ENCODE data around the gene ROR2. TPM values are rescaled to one million over a fixed set of nuclear protein-coding genes. Genes with fewer than 3 reads are reported as not detected.

ROR2 gene
- total and polyA plus RNA-seq, 2 of the 13 experiments (the other 11 are each of a cell fraction or from before 2014, with no cell fraction given): not detected

- TF ChIP-seq, protein P1, sequence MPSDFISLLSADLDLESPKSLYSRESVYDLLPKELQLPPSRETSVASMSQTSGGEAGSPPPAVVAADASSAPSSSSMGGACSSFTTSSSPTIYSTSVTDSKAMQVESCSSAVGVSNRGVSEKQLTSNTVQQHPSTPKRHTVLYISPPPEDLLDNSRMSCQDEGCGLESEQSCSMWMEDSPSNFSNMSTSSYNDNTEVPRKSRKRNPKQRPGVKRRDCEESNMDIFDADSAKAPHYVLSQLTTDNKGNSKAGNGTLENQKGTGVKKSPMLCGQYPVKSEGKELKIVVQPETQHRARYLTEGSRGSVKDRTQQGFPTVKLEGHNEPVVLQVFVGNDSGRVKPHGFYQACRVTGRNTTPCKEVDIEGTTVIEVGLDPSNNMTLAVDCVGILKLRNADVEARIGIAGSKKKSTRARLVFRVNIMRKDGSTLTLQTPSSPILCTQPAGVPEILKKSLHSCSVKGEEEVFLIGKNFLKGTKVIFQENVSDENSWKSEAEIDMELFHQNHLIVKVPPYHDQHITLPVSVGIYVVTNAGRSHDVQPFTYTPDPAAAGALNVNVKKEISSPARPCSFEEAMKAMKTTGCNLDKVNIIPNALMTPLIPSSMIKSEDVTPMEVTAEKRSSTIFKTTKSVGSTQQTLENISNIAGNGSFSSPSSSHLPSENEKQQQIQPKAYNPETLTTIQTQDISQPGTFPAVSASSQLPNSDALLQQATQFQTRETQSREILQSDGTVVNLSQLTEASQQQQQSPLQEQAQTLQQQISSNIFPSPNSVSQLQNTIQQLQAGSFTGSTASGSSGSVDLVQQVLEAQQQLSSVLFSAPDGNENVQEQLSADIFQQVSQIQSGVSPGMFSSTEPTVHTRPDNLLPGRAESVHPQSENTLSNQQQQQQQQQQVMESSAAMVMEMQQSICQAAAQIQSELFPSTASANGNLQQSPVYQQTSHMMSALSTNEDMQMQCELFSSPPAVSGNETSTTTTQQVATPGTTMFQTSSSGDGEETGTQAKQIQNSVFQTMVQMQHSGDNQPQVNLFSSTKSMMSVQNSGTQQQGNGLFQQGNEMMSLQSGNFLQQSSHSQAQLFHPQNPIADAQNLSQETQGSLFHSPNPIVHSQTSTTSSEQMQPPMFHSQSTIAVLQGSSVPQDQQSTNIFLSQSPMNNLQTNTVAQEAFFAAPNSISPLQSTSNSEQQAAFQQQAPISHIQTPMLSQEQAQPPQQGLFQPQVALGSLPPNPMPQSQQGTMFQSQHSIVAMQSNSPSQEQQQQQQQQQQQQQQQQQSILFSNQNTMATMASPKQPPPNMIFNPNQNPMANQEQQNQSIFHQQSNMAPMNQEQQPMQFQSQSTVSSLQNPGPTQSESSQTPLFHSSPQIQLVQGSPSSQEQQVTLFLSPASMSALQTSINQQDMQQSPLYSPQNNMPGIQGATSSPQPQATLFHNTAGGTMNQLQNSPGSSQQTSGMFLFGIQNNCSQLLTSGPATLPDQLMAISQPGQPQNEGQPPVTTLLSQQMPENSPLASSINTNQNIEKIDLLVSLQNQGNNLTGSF (CRISPR knock-in tag; IDR thresholded peaks at IDR 0.05): no peak
Measured at GRCh38 chr9:91733006-91733624, 216.9 kb downstream of the ROR2 start (continued).

- no peaks in the 10 kb centered on the region for H3K79me2 ChIP-seq (ENCODE audit: insufficient read depth, low read length)
- no peak overlapping the region for H3K9ac ChIP-seq (ENCODE audit: insufficient read depth, low read depth, low read length)
- POLR2A ChIA-PET: no interaction called here
- DNase-seq (ENCODE audit: low spot score) (no peak), FAIRE-seq (no peak), ATAC-seq (no peak)
- H3K36me3 ChIP-seq (replicated peaks in 1 of 2; ENCODE audit: control insufficient read depth in 1 of 2, insufficient read depth in 2 of 2, low read length in 2 of 2): no peaks in the 10 kb centered on the region
- in situ Hi-C loops (cut with HindIII; ENCODE audit: extremely low pct_ligation_motif_present, low pct_unique_long_range_greater_than_20kb) (no loop called here), intact Hi-C loops (cut with micrococcal nuclease; ENCODE audit: unreplicated experiment) (no loop called here)
- H3K4me3 ChIP-seq (replicated peaks in 1 of 3; ENCODE audit: insufficient read depth in 1 of 3, low read depth in 2 of 3, low read length in 3 of 3): no peak overlapping the region
- no peak overlapping the region for H2AFZ ChIP-seq (ENCODE audit: low read length)
- peaks cover 0 to 22% of the 10 kb centered on the region in 2 experiments; a peak in 2 of 5 replicates for H3K27me3 ChIP-seq (ENCODE audit: control insufficient read depth in 1 of 2, insufficient read depth in 2 of 2, low read length in 2 of 2)
- no peak overlapping the region for H3K27ac ChIP-seq (ENCODE audit: extremely low read length, insufficient read depth, low read length)
- H3K4me2 ChIP-seq (ENCODE audit: low read depth, low read length): no peak overlapping the region
- CTCF ChIA-PET (ENCODE audit: low intra/inter-chr PET ratio, low total read pairs): no interaction called here
- H4K20me1 ChIP-seq (ENCODE audit: insufficient read depth, low read length): no peaks in the 10 kb centered on the region
- 0 out of 2 replicates have a peak, but pooled peaks cover 3% of the 10 kb centered on the region for H3K4me1 ChIP-seq (ENCODE audit: insufficient read depth, low read length)
- BruUV-seq (replicated peaks): no TSS peak
- no peaks in the 10 kb centered on the region for H3K9me3 ChIP-seq (ENCODE audit: low read length)
- WGBS (ENCODE audit: low lambda C conversion rate): 24% methylated on average over 7 of the region's 21 CpGs
- TF ChIP-seq NFE2L2 (IDR thresholded peaks at IDR 0.05; ENCODE audit: low read length): no peak
- no peak for TF ChIP-seq ZNF33B (CRISPR knock-in tag; IDR thresholded peaks at IDR 0.05)
- no peak for TF ChIP-seq ZNF670 (CRISPR knock-in tag; IDR thresholded peaks at IDR 0.05; ENCODE audit: borderline replicate concordance)
- no peak for TF ChIP-seq AGO1 (IDR thresholded peaks at IDR 0.05; ENCODE audit: low read depth, low read length, poor library complexity, severe bottlenecking)
- no peak for TF ChIP-seq YY1 (IDR thresholded peaks at IDR 0.05; ENCODE audit: insufficient read depth, insufficient replicate concordance, low read depth, low read length)
- TF ChIP-seq ZNF121 (CRISPR knock-in tag; IDR thresholded peaks at IDR 0.05): no peak
- no peak for TF ChIP-seq ZC3H4 (CRISPR knock-in tag; IDR thresholded peaks at IDR 0.05; ENCODE audit: borderline replicate concordance)
- no peak for TF ChIP-seq FOXO1 (CRISPR knock-in tag; IDR thresholded peaks at IDR 0.05)
- no peak for TF ChIP-seq KLF12 (CRISPR knock-in tag; IDR thresholded peaks at IDR 0.05; ENCODE audit: borderline replicate concordance)
- TF ChIP-seq ZNF441 (CRISPR knock-in tag; IDR thresholded peaks at IDR 0.05; ENCODE audit: borderline replicate concordance): no peak
- no peak for TF ChIP-seq U2AF2 (IDR thresholded peaks at IDR 0.05; ENCODE audit: low read depth, low read length)
- TF ChIP-seq, protein P2, sequence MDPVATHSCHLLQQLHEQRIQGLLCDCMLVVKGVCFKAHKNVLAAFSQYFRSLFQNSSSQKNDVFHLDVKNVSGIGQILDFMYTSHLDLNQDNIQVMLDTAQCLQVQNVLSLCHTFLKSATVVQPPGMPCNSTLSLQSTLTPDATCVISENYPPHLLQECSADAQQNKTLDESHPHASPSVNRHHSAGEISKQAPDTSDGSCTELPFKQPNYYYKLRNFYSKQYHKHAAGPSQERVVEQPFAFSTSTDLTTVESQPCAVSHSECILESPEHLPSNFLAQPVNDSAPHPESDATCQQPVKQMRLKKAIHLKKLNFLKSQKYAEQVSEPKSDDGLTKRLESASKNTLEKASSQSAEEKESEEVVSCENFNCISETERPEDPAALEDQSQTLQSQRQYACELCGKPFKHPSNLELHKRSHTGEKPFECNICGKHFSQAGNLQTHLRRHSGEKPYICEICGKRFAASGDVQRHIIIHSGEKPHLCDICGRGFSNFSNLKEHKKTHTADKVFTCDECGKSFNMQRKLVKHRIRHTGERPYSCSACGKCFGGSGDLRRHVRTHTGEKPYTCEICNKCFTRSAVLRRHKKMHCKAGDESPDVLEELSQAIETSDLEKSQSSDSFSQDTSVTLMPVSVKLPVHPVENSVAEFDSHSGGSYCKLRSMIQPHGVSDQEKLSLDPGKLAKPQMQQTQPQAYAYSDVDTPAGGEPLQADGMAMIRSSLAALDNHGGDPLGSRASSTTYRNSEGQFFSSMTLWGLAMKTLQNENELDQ (CRISPR knock-in tag; IDR thresholded peaks at IDR 0.05; ENCODE audit: borderline replicate concordance): no peak
- no peak for TF ChIP-seq TOE1 (CRISPR knock-in tag; IDR thresholded peaks at IDR 0.05)
- TF ChIP-seq ZNF768 (CRISPR knock-in tag; IDR thresholded peaks at IDR 0.05): no peak
Measured at GRCh38 chr9:91732187-91733005, 217.6 kb downstream of the ROR2 start.
